ENCODE measurements around the gene FBRS.

The FBRS gene

DNA sequence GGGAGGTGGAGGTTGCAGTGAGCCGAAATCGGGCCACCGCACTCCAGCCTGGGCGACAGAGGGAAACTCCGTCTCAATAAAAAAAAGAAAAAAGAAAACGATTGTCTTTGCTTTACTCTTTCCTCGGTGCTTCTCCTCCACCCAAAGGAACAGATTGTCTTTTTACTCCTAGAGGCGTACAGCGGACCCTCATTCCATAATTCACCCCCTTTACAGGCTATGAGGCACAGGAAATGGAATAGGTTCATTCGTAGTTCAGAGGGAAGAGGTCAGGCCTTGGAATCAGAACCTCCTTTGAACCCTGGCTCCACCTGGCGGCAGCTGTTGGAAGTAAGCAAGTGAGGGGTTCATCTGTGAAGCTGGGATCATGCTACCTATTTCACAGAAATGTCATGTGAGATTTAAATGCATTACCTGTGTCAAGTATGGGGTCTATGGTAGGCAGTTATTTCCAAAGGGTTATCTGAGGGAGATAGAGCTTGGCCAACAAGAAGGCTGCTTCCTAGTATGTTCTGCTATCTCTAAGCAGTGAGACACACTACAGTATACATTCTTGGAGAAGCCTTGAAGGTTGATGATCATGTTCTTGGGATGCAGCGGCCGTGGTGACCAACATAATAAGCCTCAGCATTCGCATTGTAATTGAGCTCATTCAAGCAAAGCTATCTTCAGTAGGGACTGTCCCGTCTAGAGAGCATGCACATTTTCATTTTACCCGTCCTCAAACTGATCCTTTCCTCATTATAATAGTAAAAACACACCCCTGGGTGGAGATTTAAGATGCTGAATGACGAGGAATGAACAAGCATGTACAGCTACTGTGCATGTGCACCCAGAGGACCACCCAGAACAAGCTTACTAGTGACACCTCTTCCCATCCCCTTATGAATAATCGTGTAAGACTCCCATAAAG is 29.3 kb upstream of the FBRS start:
- H3K9me3 ChIP-seq (ENCODE audit: control insufficient read depth, insufficient read depth, low read depth, low read length), result no peaks in the 10 kb centered on the region
- CTCF ChIA-PET, result interaction anchor here (0.5 to 6.6 kb wide), 40 partner anchors 8 to 589 kb away, joined by 3 to 79 read pairs (median 4); partner anchors contain the start of genes DCTPP1, PRR14, TBX6 and ZNF689
- H3K4me1 ChIP-seq (ENCODE audit: control insufficient read depth, insufficient read depth, low read length), result no peaks in the 10 kb centered on the region
- POLR2A ChIA-PET, result interaction anchor here (0.6 to 2.0 kb wide), 3 partner anchors 19 to 164 kb away, joined by 3 to 7 read pairs (median 3); partner anchors contain the start of gene ZNF689
- no peaks in the 10 kb centered on the region for H3K36me3 ChIP-seq (ENCODE audit: control insufficient read depth in 2 of 2, insufficient read depth in 1 of 2, low read length in 2 of 2)
- no peak overlapping the region for H3K4me3 ChIP-seq (ENCODE audit: low read depth, low read length)
- no peak overlapping the region for H3K27ac ChIP-seq (ENCODE audit: extremely low read depth, low read depth, low read length)
- TF ChIP-seq GLIS1 (tag by site-specific recombination; IDR thresholded peaks at IDR 0.05) (no peak), ZNF76 (tag by site-specific recombination; IDR thresholded peaks at IDR 0.05; ENCODE audit: borderline replicate concordance, low read depth) (no peak), ZNF600 (tag by site-specific recombination; IDR thresholded peaks at IDR 0.05) (peak; percentile 76), ZNF654 (tag by site-specific recombination; IDR thresholded peaks at IDR 0.05; ENCODE audit: low read depth) (peak; percentile 78), ZNF155 (tag by site-specific recombination; IDR thresholded peaks at IDR 0.05) (no peak), FEZF1 (tag by site-specific recombination; IDR thresholded peaks at IDR 0.05) (no peak), SETDB1 (IDR thresholded peaks at IDR 0.05; ENCODE audit: insufficient read length, low read length) (no peak), ZXDB (tag by site-specific recombination; IDR thresholded peaks at IDR 0.05) (peak; percentile 30; the same call in 1 of the 2 replicates), IKZF3 (tag by site-specific recombination; IDR thresholded peaks at IDR 0.05) (peak; percentile 96), ZNF366 (tag by site-specific recombination; conservative IDR thresholded peaks at IDR 0.05) (0 out of 2 replicates have a peak, but pooled peaks have one; percentile 49), ZNF2 (tag by site-specific recombination; IDR thresholded peaks at IDR 0.05) (peak; percentile 84), ZNF335 (tag by site-specific recombination; conservative IDR thresholded peaks at IDR 0.05) (peak; percentile 68)
- TF ChIP-seq, protein P1, sequence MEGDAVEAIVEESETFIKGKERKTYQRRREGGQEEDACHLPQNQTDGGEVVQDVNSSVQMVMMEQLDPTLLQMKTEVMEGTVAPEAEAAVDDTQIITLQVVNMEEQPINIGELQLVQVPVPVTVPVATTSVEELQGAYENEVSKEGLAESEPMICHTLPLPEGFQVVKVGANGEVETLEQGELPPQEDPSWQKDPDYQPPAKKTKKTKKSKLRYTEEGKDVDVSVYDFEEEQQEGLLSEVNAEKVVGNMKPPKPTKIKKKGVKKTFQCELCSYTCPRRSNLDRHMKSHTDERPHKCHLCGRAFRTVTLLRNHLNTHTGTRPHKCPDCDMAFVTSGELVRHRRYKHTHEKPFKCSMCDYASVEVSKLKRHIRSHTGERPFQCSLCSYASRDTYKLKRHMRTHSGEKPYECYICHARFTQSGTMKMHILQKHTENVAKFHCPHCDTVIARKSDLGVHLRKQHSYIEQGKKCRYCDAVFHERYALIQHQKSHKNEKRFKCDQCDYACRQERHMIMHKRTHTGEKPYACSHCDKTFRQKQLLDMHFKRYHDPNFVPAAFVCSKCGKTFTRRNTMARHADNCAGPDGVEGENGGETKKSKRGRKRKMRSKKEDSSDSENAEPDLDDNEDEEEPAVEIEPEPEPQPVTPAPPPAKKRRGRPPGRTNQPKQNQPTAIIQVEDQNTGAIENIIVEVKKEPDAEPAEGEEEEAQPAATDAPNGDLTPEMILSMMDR (tag by site-specific recombination; IDR thresholded peaks at IDR 0.05), result peak; percentile 83
- TF ChIP-seq, protein P2, sequence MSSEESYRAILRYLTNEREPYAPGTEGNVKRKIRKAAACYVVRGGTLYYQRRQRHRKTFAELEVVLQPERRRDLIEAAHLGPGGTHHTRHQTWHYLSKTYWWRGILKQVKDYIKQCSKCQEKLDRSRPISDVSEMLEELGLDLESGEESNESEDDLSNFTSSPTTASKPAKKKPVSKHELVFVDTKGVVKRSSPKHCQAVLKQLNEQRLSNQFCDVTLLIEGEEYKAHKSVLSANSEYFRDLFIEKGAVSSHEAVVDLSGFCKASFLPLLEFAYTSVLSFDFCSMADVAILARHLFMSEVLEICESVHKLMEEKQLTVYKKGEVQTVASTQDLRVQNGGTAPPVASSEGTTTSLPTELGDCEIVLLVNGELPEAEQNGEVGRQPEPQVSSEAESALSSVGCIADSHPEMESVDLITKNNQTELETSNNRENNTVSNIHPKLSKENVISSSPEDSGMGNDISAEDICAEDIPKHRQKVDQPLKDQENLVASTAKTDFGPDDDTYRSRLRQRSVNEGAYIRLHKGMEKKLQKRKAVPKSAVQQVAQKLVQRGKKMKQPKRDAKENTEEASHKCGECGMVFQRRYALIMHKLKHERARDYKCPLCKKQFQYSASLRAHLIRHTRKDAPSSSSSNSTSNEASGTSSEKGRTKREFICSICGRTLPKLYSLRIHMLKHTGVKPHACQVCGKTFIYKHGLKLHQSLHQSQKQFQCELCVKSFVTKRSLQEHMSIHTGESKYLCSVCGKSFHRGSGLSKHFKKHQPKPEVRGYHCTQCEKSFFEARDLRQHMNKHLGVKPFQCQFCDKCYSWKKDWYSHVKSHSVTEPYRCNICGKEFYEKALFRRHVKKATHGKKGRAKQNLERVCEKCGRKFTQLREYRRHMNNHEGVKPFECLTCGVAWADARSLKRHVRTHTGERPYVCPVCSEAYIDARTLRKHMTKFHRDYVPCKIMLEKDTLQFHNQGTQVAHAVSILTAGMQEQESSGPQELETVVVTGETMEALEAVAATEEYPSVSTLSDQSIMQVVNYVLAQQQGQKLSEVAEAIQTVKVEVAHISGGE (tag by site-specific recombination; conservative IDR thresholded peaks at IDR 0.05; ENCODE audit: low read depth), result 0 out of 2 replicates have a peak, but pooled peaks have one; percentile 16
- TF ChIP-seq, protein P3, sequence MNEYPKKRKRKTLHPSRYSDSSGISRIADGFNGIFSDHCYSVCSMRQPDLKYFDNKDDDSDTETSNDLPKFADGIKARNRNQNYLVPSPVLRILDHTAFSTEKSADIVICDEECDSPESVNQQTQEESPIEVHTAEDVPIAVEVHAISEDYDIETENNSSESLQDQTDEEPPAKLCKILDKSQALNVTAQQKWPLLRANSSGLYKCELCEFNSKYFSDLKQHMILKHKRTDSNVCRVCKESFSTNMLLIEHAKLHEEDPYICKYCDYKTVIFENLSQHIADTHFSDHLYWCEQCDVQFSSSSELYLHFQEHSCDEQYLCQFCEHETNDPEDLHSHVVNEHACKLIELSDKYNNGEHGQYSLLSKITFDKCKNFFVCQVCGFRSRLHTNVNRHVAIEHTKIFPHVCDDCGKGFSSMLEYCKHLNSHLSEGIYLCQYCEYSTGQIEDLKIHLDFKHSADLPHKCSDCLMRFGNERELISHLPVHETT (tag by site-specific recombination; IDR thresholded peaks at IDR 0.05), result 0 out of 2 replicates have a peak, but pooled peaks have one; percentile 13
- TF ChIP-seq, protein P4, sequence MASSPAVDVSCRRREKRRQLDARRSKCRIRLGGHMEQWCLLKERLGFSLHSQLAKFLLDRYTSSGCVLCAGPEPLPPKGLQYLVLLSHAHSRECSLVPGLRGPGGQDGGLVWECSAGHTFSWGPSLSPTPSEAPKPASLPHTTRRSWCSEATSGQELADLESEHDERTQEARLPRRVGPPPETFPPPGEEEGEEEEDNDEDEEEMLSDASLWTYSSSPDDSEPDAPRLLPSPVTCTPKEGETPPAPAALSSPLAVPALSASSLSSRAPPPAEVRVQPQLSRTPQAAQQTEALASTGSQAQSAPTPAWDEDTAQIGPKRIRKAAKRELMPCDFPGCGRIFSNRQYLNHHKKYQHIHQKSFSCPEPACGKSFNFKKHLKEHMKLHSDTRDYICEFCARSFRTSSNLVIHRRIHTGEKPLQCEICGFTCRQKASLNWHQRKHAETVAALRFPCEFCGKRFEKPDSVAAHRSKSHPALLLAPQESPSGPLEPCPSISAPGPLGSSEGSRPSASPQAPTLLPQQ (tag by site-specific recombination; IDR thresholded peaks at IDR 0.05), result no peak
- TF ChIP-seq, protein P5, sequence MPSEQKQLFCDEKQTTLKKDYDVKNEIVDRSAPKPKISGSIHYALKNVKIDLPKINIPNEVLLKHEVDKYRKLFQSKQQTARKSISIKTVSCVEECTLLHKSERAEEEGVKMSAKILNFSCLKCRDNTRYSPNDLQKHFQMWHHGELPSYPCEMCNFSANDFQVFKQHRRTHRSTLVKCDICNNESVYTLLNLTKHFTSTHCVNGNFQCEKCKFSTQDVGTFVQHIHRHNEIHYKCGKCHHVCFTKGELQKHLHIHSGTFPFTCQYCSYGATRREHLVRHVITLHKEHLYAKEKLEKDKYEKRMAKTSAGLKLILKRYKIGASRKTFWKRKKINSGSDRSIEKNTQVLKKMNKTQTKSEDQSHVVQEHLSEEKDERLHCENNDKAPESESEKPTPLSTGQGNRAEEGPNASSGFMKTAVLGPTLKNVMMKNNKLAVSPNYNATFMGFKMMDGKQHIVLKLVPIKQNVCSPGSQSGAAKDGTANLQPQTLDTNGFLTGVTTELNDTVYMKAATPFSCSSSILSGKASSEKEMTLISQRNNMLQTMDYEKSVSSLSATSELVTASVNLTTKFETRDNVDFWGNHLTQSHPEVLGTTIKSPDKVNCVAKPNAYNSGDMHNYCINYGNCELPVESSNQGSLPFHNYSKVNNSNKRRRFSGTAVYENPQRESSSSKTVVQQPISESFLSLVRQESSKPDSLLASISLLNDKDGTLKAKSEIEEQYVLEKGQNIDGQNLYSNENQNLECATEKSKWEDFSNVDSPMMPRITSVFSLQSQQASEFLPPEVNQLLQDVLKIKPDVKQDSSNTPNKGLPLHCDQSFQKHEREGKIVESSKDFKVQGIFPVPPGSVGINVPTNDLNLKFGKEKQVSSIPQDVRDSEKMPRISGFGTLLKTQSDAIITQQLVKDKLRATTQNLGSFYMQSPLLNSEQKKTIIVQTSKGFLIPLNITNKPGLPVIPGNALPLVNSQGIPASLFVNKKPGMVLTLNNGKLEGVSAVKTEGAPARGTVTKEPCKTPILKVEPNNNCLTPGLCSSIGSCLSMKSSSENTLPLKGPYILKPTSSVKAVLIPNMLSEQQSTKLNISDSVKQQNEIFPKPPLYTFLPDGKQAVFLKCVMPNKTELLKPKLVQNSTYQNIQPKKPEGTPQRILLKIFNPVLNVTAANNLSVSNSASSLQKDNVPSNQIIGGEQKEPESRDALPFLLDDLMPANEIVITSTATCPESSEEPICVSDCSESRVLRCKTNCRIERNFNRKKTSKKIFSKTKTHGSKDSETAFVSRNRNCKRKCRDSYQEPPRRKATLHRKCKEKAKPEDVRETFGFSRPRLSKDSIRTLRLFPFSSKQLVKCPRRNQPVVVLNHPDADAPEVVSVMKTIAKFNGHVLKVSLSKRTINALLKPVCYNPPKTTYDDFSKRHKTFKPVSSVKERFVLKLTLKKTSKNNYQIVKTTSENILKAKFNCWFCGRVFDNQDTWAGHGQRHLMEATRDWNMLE (tag by site-specific recombination; conservative IDR thresholded peaks at IDR 0.05; ENCODE audit: low read depth), result peak; percentile 93
- TF ChIP-seq, protein P6, sequence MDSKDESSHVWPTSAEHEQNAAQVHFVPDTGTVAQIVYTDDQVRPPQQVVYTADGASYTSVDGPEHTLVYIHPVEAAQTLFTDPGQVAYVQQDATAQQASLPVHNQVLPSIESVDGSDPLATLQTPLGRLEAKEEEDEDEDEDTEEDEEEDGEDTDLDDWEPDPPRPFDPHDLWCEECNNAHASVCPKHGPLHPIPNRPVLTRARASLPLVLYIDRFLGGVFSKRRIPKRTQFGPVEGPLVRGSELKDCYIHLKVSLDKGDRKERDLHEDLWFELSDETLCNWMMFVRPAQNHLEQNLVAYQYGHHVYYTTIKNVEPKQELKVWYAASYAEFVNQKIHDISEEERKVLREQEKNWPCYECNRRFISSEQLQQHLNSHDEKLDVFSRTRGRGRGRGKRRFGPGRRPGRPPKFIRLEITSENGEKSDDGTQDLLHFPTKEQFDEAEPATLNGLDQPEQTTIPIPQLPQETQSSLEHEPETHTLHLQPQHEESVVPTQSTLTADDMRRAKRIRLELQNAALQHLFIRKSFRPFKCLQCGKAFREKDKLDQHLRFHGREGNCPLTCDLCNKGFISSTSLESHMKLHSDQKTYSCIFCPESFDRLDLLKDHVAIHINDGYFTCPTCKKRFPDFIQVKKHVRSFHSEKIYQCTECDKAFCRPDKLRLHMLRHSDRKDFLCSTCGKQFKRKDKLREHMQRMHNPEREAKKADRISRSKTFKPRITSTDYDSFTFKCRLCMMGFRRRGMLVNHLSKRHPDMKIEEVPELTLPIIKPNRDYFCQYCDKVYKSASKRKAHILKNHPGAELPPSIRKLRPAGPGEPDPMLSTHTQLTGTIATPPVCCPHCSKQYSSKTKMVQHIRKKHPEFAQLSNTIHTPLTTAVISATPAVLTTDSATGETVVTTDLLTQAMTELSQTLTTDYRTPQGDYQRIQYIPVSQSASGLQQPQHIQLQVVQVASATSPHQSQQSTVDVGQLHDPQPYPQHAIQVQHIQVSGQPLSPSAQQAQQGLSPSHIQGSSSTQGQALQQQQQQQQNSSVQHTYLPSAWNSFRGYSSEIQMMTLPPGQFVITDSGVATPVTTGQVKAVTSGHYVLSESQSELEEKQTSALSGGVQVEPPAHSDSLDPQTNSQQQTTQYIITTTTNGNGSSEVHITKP (tag by site-specific recombination; IDR thresholded peaks at IDR 0.05), result peak; percentile 76

Data from HEK293 (cell line).